GM18907 (cell line): ENCODE data around the gene KLHL6.
"Not testable (repeated sequence)": the region's sequence is repeated elsewhere in the genome, so short reads cannot be mapped to it uniquely, and the experiment has no call there.

ENCODE experiments used
- ATAC-seq: cut with Tn5 transposase; IDR thresholded peaks from one replicate; pipeline ENCODE4 v1.9.1; 2021; ENCODE audit warnings: mild to moderate bottlenecking, moderate library complexity; ENCODE audit not compliant: unreplicated experiment

KLHL6 gene

DNA sequence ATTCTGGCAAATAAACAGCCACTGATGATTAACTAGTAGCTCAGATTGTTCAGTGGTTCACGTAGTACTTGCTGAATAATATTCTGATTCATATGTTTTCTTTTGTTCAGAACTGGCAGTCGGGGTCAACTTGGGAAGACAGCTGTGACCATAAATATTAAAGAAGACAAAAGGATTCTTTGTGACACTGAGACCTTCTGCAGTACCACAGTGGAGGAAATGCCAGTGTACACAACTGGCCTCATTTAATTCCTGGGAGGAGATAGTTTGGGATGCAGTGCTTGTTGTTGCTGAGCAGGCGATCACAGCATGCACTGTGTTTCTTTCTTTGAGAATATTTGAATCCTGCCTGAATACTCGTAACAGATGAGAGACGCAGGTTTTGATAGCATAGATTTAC is 100.4 kb downstream of the KLHL6 start:
- no peak for ATAC-seq

- ATAC-seq: no peak
These were observed 101.4 kb downstream of the KLHL6 start for GRCh38 chr3:183454064-183454463.

- no peak for ATAC-seq
These were observed 105.7 kb downstream of the KLHL6 start for GRCh38 chr3:183449791-183450190.

- ATAC-seq: no peak
These were observed 106.1 kb downstream of the KLHL6 start for GRCh38 chr3:183449391-183449790.

DNA sequence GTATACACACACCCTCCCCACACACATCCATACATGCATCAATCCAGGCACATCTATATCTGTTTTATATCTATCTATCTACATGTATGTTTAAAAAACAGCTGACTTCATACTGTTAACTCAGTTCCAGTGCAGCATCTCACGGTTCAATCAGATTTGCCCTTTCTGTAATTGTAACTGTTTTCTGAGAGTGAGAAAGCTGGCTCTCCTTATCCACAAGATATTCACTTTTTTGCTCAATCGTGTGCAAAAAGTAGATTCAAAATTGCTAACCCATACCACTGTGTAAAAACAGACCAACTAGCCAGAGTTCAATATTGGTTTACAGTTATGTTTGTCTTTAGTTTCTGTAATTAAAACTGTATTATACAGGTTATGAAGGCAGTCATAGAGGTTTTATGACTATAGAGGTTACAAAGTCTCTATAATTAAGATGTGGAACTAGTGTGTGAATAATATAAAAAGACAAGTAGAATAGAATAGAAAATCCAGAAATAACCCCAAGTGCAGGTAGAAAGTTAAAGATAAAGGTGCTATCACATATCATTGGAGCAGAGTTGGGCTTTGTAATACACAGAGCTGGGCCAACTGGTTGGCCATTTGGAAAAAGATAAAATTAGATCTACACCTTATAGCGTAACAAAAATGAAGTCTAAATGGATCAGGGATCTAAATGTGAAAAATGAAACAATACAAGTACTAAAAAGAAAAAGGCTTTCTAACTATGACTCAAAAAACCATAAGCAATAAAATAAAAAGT is 107.0 kb downstream of the KLHL6 start:
- no peak for ATAC-seq

DNA sequence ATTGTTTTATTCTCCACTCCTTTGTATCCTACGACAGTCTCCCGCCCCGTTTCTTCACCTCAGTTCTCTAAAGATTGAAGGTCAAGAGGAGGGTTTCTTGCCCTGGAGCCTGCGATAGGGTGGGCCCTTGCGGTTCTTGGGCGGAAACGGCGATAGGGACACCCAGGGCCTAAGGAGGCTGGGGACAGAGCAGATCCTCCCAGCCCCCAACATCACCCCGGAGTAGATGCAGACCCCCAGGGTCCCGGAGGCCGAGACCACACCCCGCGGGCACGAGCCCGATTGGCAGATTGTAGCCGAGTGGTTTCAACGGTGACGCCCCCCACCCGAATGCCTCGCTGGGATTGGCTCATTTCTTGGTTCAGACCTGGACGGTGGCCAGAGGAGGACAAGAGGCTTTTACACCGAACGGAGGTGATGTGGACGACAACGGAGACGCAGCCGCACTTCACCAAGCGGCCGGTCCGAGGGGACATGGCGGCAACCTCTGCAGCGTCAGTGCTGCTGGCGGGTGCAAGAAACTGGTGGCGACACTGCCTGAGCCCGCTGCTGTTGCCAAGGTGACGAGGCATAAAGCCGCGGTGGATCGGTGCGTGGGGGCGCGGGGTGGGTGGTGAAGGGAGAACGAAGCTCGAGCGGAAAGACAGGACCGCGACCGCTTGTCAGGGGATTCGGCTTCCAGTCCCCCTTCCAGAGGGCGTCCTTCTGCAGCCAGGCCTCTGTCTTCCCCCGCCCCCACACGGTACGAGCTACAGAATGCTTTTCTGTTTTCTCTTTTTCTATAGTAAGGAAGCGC is 108.1 kb downstream of the KLHL6 start:
- ATAC-seq: peak; percentile 82

DNA sequence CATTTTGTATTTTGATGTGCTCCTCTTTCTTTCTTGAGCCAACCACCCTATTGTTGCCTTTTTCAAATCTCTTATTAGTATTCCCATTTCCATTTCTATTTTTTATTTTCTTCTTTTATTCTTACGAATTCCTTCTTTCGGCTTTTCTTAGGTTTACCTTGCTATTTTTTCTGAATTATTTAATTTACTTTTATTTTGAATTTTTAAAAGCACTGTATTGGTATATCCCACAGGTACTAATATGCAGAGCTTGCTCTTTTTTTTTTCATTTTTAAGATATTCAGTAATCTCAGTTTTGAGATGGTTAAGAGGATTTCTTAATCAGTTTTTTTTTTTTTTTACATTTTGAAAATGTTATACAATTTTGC is 108.7 kb downstream of the KLHL6 start:
- ATAC-seq: no peak

GRCh38 chr3:183444748-183445147 is 110.8 kb downstream of the KLHL6 start:
- no peak for ATAC-seq

DNA sequence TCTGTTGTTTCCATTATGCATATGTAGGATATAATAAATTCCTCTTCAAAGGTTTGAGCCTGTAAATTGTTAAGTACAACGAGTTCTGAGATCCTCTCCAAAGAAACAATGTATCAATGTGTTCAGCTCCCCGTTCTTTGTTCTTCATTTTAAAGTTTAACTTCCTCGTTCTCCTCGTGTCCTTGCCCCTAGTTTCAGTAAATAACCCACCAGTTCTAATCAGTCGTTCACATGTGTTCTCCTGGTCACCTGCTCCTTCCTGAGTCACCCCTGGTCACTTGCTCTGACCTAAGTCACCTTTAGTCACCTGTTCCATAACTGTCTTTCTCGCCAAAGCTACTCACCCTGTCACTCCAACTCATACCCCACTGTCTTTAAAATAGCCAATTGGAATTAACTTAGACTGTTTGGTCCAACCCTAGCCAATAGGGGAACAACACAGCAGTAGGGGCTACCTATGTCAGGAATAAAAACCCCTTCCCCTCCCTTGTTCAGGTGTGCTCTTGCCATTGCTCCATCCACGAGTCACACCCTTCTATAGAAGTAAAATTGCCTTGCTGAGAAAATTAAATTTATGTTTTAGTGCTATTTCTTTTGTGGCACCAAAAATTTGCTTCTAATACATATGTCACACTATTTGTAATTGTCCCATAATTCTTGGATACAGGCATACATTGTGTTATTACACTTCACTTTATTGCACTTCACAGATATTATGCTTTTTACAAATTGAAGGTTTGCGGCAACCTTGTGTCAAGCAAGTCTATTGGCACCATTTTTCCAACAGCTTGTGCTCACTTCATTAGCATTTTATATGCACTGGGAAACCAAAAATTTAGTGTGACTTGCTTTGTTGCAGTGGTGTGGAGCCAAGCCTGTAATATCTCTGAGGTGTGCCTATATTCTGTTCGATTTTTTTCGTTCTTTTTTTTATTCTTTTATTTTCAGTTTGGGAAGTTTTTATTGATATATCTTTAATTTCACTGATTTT is 111.8 kb downstream of the KLHL6 start:
- no peak for ATAC-seq

GRCh38 chr3:183442994-183443393 is 112.5 kb downstream of the KLHL6 start:
- ATAC-seq: no peak

GRCh38 chr3:183440521-183440920 is 115.0 kb downstream of the KLHL6 start:
- ATAC-seq: not testable (repeated sequence)

- ATAC-seq: no peak
These were observed 116.0 kb downstream of the KLHL6 start for GRCh38 chr3:183439515-183439914.

- no peak for ATAC-seq
These were observed 116.8 kb downstream of the KLHL6 start for GRCh38 chr3:183438735-183439134.

DNA sequence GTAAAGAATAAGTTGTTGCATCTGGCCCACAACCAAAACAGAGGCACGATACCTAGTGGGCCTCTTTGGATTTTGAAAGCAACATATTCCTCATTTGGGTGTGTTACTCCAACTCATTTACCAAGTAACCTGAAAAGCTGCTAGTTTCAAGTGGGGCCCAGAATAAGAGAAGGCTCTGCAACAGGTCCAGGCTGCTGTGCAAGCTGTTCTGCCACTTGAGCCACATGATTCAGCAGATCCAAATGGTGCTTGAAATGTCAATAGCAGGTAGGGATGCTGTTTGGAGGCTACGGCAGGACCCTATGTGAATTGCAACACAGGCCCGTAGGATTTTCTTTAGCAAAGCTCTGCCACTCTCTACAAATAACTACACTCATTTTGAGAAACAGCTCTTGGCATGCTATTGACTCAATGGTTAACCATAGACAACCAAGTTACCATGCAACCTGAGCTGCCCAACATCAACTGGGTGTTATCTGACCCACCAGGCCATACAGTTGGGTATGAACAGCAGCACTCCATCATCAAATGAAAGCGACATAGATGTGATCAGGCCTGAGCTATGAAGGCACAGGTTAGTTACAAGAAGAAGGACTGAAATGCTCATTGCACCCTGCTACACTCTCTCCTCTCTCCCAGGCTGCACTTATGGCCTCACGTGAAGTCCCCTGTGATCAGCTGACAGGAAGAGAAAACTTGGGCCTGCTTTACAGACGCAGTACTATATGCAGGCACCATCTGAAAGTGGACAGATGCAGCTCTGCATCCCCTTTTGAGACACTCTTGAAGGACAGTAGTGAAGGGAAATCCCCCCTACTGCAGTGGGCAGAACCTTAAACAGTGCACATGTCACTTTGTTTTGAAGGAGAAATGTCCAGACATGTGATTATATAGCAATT is 117.6 kb downstream of the KLHL6 start:
- no peak for ATAC-seq
